Body of pancreas (tissue), 4 donors: ENCODE measurements around the gene NR2F2.

Experiments used
- CTCF ChIP-seq, 7 experiments: fragments of 450-650 bp in 4 of 7; fragments of 200-600 bp in 3 of 7; sonication (generic) in 3 of 7; IDR thresholded peaks; one replicate each; pipeline ENCODE4 v1.5.1; 2016 to 2019; ENCODE audit warnings: antibody characterized with exemption in 7 of 7
- POLR2A ChIP-seq, 3 donors: fragments of 450-650 bp; IDR thresholded peaks; one replicate each; pipeline ENCODE4 v1.6.1; 2016; ENCODE audit warnings: antibody characterized with exemption in 3 of 3, mild to moderate bottlenecking in 2 of 3

- TF ChIP-seq CTCF (IDR thresholded peaks at IDR 0.05) (no peak), POLR2A (IDR thresholded peaks at IDR 0.05) (peak in 2 of 3 donors; percentile 2 to 13)
Measured at GRCh38 chr15:96347181-96348111, 16.9 kb downstream of the NR2F2 start.
